CD14-positive monocyte (primary cell): ENCODE results near the gene PPM1H. TPM values are rescaled to one million over a fixed set of nuclear protein-coding genes. Genes with fewer than 3 reads are reported as not detected.
A peak's percentile ranks its signal among the peaks of the same experiment; 100 is the strongest.

Experiments
- DNase-seq, 3 donors: peaks; one replicate each; pipeline ENCODE4 v3.0.0-alpha.2; 2011 to 2022
- H2AFZ ChIP-seq: 2 replicates; pipeline ENCODE4 v1.6.0; 2012; ENCODE audit warnings: mild to moderate bottlenecking, low read depth, low read length, inconsistent platforms; ENCODE audit not compliant: insufficient read depth, poor library complexity, severe bottlenecking
- H3K27ac ChIP-seq, 2 donors: 1 replicate in 1 of 2; 2 replicates in 1 of 2; pipeline ENCODE4 v1.5.1; 2012 to 2013; ENCODE audit warnings: low read length in 2 of 2, control low read depth in 1 of 2, inconsistent platforms in 1 of 2, low read depth in 1 of 2, mild to moderate bottlenecking in 1 of 2
- H3K27me3 ChIP-seq, 2 donors: one replicate each; pipeline versions ENCODE4 v1.6.0 to v1.6.1; 2011 to 2013; ENCODE audit warnings: low read length in 2 of 2; ENCODE audit not compliant: control insufficient read depth in 2 of 2, insufficient read depth in 2 of 2
- H3K36me3 ChIP-seq, 2 donors: replicated peaks in 1 of 2; 1 replicate in 1 of 2; 2 replicates in 1 of 2; pipeline versions ENCODE4 v1.5.1 to v1.6.1; 2012 to 2013; ENCODE audit warnings: low read length in 2 of 2, control low read depth in 1 of 2, inconsistent platforms in 1 of 2, mild to moderate bottlenecking in 1 of 2; ENCODE audit not compliant: insufficient read depth in 2 of 2, control insufficient read depth in 1 of 2
- H3K4me1 ChIP-seq, 2 donors: 1 replicate in 1 of 2; 2 replicates in 1 of 2; pipeline versions ENCODE4 v1.5.1 to v1.6.1; 2012 to 2013; ENCODE audit warnings: low read length in 2 of 2, control low read depth in 1 of 2, inconsistent platforms in 1 of 2, mild to moderate bottlenecking in 1 of 2, moderate library complexity in 1 of 2; ENCODE audit not compliant: insufficient read depth in 2 of 2, control insufficient read depth in 1 of 2
- H3K4me2 ChIP-seq: replicated peaks from 2 replicates; pipeline ENCODE3; 2012; ENCODE audit warnings: low read length, moderate library complexity, mild to moderate bottlenecking; ENCODE audit not compliant: poor library complexity, severe bottlenecking; ENCODE audit errors: extremely low read depth
- H3K4me3 ChIP-seq, 3 experiments: fragments of 200-600 bp in 1 of 3; sonication (generic) in 1 of 3; replicated peaks in 1 of 3; 1 replicate in 2 of 3; 2 replicates in 1 of 3; pipeline ENCODE4 v1.5.1; 2011 to 2013; ENCODE audit warnings: low read length in 3 of 3, mild to moderate bottlenecking in 3 of 3, control low read depth in 2 of 3, low read depth in 2 of 3, inconsistent platforms in 1 of 3, moderate library complexity in 1 of 3
- H3K79me2 ChIP-seq: 2 replicates; pipeline ENCODE4 v1.6.0; 2012; ENCODE audit warnings: mild to moderate bottlenecking, control low read depth, inconsistent platforms, low read length, moderate library complexity; ENCODE audit not compliant: insufficient read depth
- H3K9ac ChIP-seq: 2 replicates; pipeline ENCODE4 v1.6.0; 2017; ENCODE audit warnings: low read length, mild to moderate bottlenecking; ENCODE audit not compliant: insufficient read depth, poor library complexity, severe bottlenecking
- H3K9me3 ChIP-seq, 2 donors: replicated peaks in 1 of 2; 1 replicate in 1 of 2; 2 replicates in 1 of 2; pipeline versions ENCODE4 v1.5.1 to v1.6.1; 2012 to 2013; ENCODE audit warnings: low read length in 2 of 2, control low read depth in 1 of 2; ENCODE audit not compliant: control insufficient read depth in 1 of 2, insufficient read depth in 1 of 2
- H4K20me1 ChIP-seq: 2 replicates; pipeline ENCODE4 v1.6.0; 2012; ENCODE audit warnings: mild to moderate bottlenecking, low read length, control low read depth, moderate library complexity; ENCODE audit not compliant: insufficient read depth
- H3K27ac Mint-ChIP-seq, 7 donors: one replicate each; pipeline ENCODE4 v1.8.0; 2020; ENCODE audit warnings: mild to moderate bottlenecking in 7 of 7, mixed read lengths in 7 of 7, moderate library complexity in 6 of 7, inconsistent platforms in 2 of 7
- H3K27me3 Mint-ChIP-seq, 3 donors: one replicate each; pipeline ENCODE4 v1.8.0; 2021 to 2022; ENCODE audit warnings: low read depth in 3 of 3, mild to moderate bottlenecking in 3 of 3, mixed read lengths in 3 of 3, moderate library complexity in 3 of 3, inconsistent platforms in 1 of 3
- H3K36me3 Mint-ChIP-seq, 2 donors: one replicate each; pipeline ENCODE4 v1.8.0; 2020; ENCODE audit warnings: mixed read lengths in 2 of 2, inconsistent platforms in 1 of 2, mild to moderate bottlenecking in 1 of 2
- H3K4me1 Mint-ChIP-seq: one replicate; pipeline ENCODE4 v1.8.0; 2020; ENCODE audit warnings: mild to moderate bottlenecking, mixed read lengths
- H3K4me3 Mint-ChIP-seq, 2 donors: one replicate each; pipeline ENCODE4 v1.8.0; 2020; ENCODE audit warnings: mild to moderate bottlenecking in 2 of 2, mixed read lengths in 2 of 2, moderate library complexity in 1 of 2
- H3K9me3 Mint-ChIP-seq, 7 donors: one replicate each; pipeline ENCODE4 v1.8.0; 2020 to 2022; ENCODE audit warnings: mixed read lengths in 7 of 7, mild to moderate bottlenecking in 6 of 7, moderate library complexity in 6 of 7, inconsistent platforms in 2 of 7
- WGBS: methylation state at CpG from one replicate; pipeline ENCODE4 v1.1.5; 2013; ENCODE audit warnings: missing lambda C conversion rate; ENCODE audit not compliant: insufficient coverage; 5-methylcytosine and 5-hydroxymethylcytosine counted together
- intact Hi-C, 2 donors: fragments of 100-400 bp; cut with micrococcal nuclease; formaldehyde crosslinking; loops; one replicate each; pipeline versions ENCODE4 v1.15.0 to v1.15.1; 2023
- polyA plus RNA-seq, 3 donors: library from polyadenylated mRNA; depleted of rRNA in 1 of 3; unstranded in 2 of 3; stranded (reverse) in 1 of 3; fragments of 300-500 nt in 2 of 3; fragments of >200 nt in 1 of 3; fragmentation: Illumina TruSeq in 2 of 3; gene quantifications; 1 replicate in 2 of 3; 2 replicates in 1 of 3; pipeline ENCODE4 v1.2.3, GENCODE V29; 2012 to 2021
- TF ChIP-seq, protein P1 (sequence below): fragments of 200-600 bp; IDR thresholded peaks from one replicate; pipeline ENCODE4 v1.8.0; 2022; ENCODE audit warnings: antibody characterized with exemption, mild to moderate bottlenecking

Gene PPM1H
- polyA plus RNA-seq, 3 donors = 1.5 to 2.8 (median 1.9) TPM

DNA sequence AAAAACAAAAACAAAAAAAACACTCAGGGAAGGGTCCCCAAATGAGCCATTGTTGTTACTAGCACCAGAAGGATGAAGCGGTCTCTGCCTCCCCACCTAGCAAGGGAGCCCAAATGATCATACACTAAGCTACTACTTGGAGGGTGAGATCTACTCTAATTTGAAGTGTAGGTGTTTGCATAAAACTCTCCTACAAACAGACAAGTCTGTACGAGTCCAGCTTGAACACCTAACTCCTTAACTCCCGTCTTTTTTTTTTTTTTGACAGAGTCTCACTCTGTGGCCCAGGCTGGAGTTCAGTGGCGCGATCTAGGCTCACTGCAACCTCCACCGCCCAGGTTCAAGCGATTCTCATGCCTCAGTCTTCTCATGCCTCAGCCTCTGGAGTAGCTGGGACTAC is 132.6 kb downstream of the PPM1H start:
- H3K9me3 Mint-ChIP-seq = peaks cover 3 to 11% (median 7%) of the 10 kb centered on the region in 7 donors
- no peak overlapping the region for H3K27ac ChIP-seq
- peak overlapping the region in 1 of 7 donors; percentile 62 for H3K27ac Mint-ChIP-seq
- H3K4me3 Mint-ChIP-seq = no peak overlapping the region
- TF ChIP-seq, protein P1, sequence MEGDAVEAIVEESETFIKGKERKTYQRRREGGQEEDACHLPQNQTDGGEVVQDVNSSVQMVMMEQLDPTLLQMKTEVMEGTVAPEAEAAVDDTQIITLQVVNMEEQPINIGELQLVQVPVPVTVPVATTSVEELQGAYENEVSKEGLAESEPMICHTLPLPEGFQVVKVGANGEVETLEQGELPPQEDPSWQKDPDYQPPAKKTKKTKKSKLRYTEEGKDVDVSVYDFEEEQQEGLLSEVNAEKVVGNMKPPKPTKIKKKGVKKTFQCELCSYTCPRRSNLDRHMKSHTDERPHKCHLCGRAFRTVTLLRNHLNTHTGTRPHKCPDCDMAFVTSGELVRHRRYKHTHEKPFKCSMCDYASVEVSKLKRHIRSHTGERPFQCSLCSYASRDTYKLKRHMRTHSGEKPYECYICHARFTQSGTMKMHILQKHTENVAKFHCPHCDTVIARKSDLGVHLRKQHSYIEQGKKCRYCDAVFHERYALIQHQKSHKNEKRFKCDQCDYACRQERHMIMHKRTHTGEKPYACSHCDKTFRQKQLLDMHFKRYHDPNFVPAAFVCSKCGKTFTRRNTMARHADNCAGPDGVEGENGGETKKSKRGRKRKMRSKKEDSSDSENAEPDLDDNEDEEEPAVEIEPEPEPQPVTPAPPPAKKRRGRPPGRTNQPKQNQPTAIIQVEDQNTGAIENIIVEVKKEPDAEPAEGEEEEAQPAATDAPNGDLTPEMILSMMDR = no peak
- H3K4me1 ChIP-seq = peaks cover 5% of the 10 kb centered on the region in 2 donors
- intact Hi-C loops = loop anchor here in 1 of 2 donors (10.0 kb wide), 1 partner anchor 368 kb away; no protein-coding TSS in a partner anchor
- peaks cover 11% of the 10 kb centered on the region for H3K4me1 Mint-ChIP-seq
- 96% methylated on average over 5 of the region's 7 CpGs for WGBS
- no peaks in the 10 kb centered on the region for H3K36me3 ChIP-seq
- no peaks in the 10 kb centered on the region for H4K20me1 ChIP-seq
- H3K79me2 ChIP-seq = no peaks in the 10 kb centered on the region
- H3K9me3 ChIP-seq = peaks cover 0 to 9% of the 10 kb centered on the region in 2 donors
- DNase-seq = no peak
- peaks cover 6 to 18% of the 10 kb centered on the region in 2 donors for H3K36me3 Mint-ChIP-seq
- peaks cover 0 to 2% (median 1%) of the 10 kb centered on the region in 3 donors for H3K27me3 Mint-ChIP-seq
- no peak overlapping the region for H3K4me2 ChIP-seq
- H3K4me3 ChIP-seq = no peak overlapping the region
- no peak overlapping the region for H3K9ac ChIP-seq
- no peak overlapping the region for H2AFZ ChIP-seq
- no peaks in the 10 kb centered on the region for H3K27me3 ChIP-seq

DNA sequence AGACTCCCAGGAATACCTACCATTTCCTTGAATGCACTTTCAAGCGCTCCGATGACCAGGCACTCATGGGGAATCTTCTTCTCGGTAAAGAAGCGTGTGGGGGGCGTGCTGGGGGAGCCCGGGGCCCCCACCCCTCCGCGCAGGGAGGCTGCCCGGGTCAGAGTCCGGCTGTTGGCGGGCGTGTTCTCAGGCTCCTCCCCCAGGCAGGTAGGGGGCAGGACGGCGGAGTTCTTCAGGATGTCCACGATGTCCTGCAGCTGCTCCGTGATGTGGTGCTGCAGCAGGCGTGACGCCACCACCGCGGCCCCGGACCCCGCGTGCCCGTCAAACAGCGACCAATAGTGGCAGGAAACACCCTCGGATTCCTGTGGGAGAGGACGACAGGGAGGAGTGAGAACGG is 133.2 kb downstream of the PPM1H start:
- Histone ChIP-seq H3K79me2 (no peaks in the 10 kb centered on the region), H2AFZ (no peak overlapping the region), H4K20me1 (no peaks in the 10 kb centered on the region), H3K4me3 (no peak overlapping the region), H3K4me2 (no peak overlapping the region), H3K27ac (no peak overlapping the region), H3K36me3 (no peaks in the 10 kb centered on the region), H3K27me3 (no peaks in the 10 kb centered on the region), H3K9ac (no peak overlapping the region), H3K4me1 (peaks cover 5% of the 10 kb centered on the region in 2 donors), H3K9me3 (peaks cover 0 to 7% of the 10 kb centered on the region in 2 donors)
- no peak overlapping the region for H3K27ac Mint-ChIP-seq
- H3K4me1 Mint-ChIP-seq = peaks cover 11% of the 10 kb centered on the region
- peaks cover 0 to 2% (median 1%) of the 10 kb centered on the region in 3 donors for H3K27me3 Mint-ChIP-seq
- H3K9me3 Mint-ChIP-seq = peaks cover 3 to 9% (median 6%) of the 10 kb centered on the region in 7 donors
- DNase-seq = no peak
- H3K36me3 Mint-ChIP-seq = peaks cover 7 to 19% of the 10 kb centered on the region in 2 donors
- H3K4me3 Mint-ChIP-seq = no peak overlapping the region
- whole genome bisulfite sequencing = 98% methylated on average over 26 of the region's 28 CpGs
- intact Hi-C loops = loop anchor here in 1 of 2 donors (10.0 kb wide), 1 partner anchor 367 kb away; no protein-coding TSS in a partner anchor
- TF ChIP-seq, protein P1 = no peak
